Neural progenitor cell (in vitro differentiated cells): ENCODE measurements around the gene ZFAND5. TPM values are rescaled to one million over a fixed set of nuclear protein-coding genes. Genes with fewer than 3 reads are reported as not detected.

Source experiments
- DNase-seq: peaks from one replicate; pipeline ENCODE4 v3.0.0-alpha.2; 2016; ENCODE audit warnings: low spot score
- H2AFZ ChIP-seq: fragments of 200-600 bp; sonication (generic); replicated peaks from 2 replicates; pipeline ENCODE4 v1.6.1; 2016; ENCODE audit warnings: antibody characterized with exemption
- H3F3A ChIP-seq: fragments of 200-600 bp; sonication (generic); 2 replicates; pipeline ENCODE4 v1.6.1; 2016; ENCODE audit warnings: antibody characterized with exemption, low read depth
- H3K27ac ChIP-seq: fragments of 200-600 bp; sonication (generic); 2 replicates; pipeline ENCODE4 v1.5.1; 2016; ENCODE audit warnings: mild to moderate bottlenecking
- H3K27me3 ChIP-seq: fragments of 200-600 bp; sonication (generic); 2 replicates; pipeline ENCODE4 v1.6.1; 2016; ENCODE audit warnings: mild to moderate bottlenecking, moderate library complexity
- H3K36me3 ChIP-seq: fragments of 200-600 bp; sonication (generic); 2 replicates; pipeline ENCODE4 v1.5.1; 2016
- H3K4me1 ChIP-seq: fragments of 200-600 bp; sonication (generic); 2 replicates; pipeline ENCODE4 v1.6.1; 2016; ENCODE audit warnings: mixed run types
- H3K4me2 ChIP-seq: fragments of 200-600 bp; sonication (generic); 2 replicates; pipeline ENCODE4 v1.6.1; 2016
- H3K4me3 ChIP-seq: fragments of 200-600 bp; sonication (generic); 2 replicates; pipeline ENCODE4 v1.5.1; 2016
- H3K79me2 ChIP-seq: fragments of 200-600 bp; sonication (generic); 2 replicates; pipeline ENCODE4 v1.6.1; 2016; ENCODE audit warnings: low read depth
- H3K9ac ChIP-seq: fragments of 200-600 bp; sonication (generic); 2 replicates; pipeline ENCODE4 v1.6.1; 2016
- H3K9me3 ChIP-seq: fragments of 200-600 bp; sonication (generic); 2 replicates; pipeline ENCODE4 v1.5.1; 2016; ENCODE audit warnings: low read depth
- H4K20me1 ChIP-seq: fragments of 200-600 bp; sonication (generic); 2 replicates; pipeline ENCODE4 v1.6.1; 2016; ENCODE audit warnings: low read depth
- H3K27ac Mint-ChIP-seq: 3 replicates; pipeline ENCODE4 v1.8.0; 2021; ENCODE audit warnings: mixed read lengths
- H3K27me3 Mint-ChIP-seq: 2 replicates; pipeline ENCODE4 v1.8.0; 2022; ENCODE audit warnings: low read depth, mild to moderate bottlenecking, inconsistent platforms, moderate library complexity, mixed read lengths; ENCODE audit not compliant: insufficient read depth
- H3K36me3 Mint-ChIP-seq: 3 replicates; pipeline ENCODE4 v1.8.0; 2021; ENCODE audit warnings: mixed read lengths
- H3K4me1 Mint-ChIP-seq: 3 replicates; pipeline ENCODE4 v1.8.0; 2021; ENCODE audit warnings: mixed read lengths
- H3K4me3 Mint-ChIP-seq: 3 replicates; pipeline ENCODE4 v1.8.0; 2021; ENCODE audit warnings: mild to moderate bottlenecking, moderate library complexity, mixed read lengths
- H3K9me3 Mint-ChIP-seq: 3 replicates; pipeline ENCODE4 v1.8.0; 2020; ENCODE audit warnings: mixed read lengths
- EZH2 ChIP-seq: fragments of 200-600 bp; sonication (generic); IDR thresholded peaks from 2 replicates; pipeline ENCODE4 v1.6.1; 2017; ENCODE audit warnings: antibody characterized with exemption, mild to moderate bottlenecking, moderate library complexity
- EZH2phosphoT487 ChIP-seq: fragments of 200-600 bp; sonication (generic); IDR thresholded peaks from 2 replicates; pipeline ENCODE4 v1.6.1; 2017; ENCODE audit warnings: antibody characterized with exemption
- total RNA-seq: library from RNA; depleted of rRNA; stranded (reverse); fragments of >200 nt; gene quantifications from 2 replicates; pipeline ENCODE4 v1.2.3, GENCODE V29; 2015; ENCODE audit warnings: low replicate concordance
- TF ChIP-seq, protein P1 (sequence below): fragments of 200-600 bp; sonication (generic); IDR thresholded peaks from 2 replicates; pipeline ENCODE4 v1.5.1; 2017; ENCODE audit warnings: antibody characterized with exemption, mild to moderate bottlenecking

ZFAND5 gene
- total RNA-seq, 1 donor from 2014 or later, result 162 TPM

DNA sequence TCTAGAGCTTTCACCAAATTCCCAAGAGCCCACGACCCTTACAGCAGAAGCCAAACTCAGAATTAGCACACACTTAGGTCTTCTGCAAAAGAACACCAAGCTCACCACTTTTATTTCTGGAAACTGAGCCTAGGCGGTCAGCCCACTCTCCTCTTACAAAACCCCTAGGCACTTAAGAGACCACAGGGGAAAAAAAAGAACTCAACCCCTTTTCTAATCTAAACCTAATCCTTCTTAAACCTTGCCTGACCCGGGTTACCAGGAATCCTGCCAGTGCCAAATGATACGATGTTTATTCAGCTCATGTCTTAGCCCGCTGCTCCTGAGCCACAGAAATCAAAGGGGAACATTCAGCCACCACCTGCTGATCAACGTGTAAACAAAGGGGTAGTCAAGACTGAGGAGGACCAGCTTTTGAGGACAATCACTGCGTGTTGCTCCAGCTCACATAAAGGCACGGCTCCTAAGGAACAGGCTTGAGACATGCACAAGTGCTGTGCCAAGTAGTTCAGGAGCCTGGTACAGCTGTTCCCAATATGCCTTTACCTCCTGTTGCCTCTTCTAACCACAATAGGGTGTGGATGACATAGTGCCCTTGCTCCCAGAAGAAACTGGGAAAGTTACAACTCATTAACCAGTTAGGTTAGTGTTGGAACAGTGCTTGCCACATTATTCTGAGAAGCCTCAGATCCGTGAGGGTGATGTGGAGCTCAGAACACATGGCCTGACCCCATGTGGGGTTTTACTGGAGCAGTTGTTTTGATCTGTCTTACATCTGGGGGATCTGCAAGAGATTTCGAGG lies 49.3 kb downstream of the ZFAND5 start:
- Histone ChIP-seq H3K9ac (no peak overlapping the region), H3F3A (peaks cover 19% of the 10 kb centered on the region), H3K27ac (no peak overlapping the region), H3K27me3 (no peaks in the 10 kb centered on the region), H3K36me3 (no peaks in the 10 kb centered on the region), H4K20me1 (peaks cover 5% of the 10 kb centered on the region), H3K4me2 (peak overlapping the region; percentile 65), H3K9me3 (no peaks in the 10 kb centered on the region), H2AFZ (no peak overlapping the region), H3K4me3 (no peak overlapping the region), H3K79me2 (no peaks in the 10 kb centered on the region), H3K4me1 (peaks cover 20% of the 10 kb centered on the region)
- Mint-ChIP-seq H3K4me3 (peak overlapping the region; percentile 8), H3K4me1 (peaks cover 26% of the 10 kb centered on the region), H3K9me3 (no peaks in the 10 kb centered on the region), H3K36me3 (no peaks in the 10 kb centered on the region), H3K27ac (peak overlapping the region; percentile 86), H3K27me3 (peaks cover 4% of the 10 kb centered on the region)
- peak; percentile 44 for TF ChIP-seq EZH2phosphoT487
- TF ChIP-seq EZH2, result no peak
- peak; percentile 82 for DNase-seq

DNA sequence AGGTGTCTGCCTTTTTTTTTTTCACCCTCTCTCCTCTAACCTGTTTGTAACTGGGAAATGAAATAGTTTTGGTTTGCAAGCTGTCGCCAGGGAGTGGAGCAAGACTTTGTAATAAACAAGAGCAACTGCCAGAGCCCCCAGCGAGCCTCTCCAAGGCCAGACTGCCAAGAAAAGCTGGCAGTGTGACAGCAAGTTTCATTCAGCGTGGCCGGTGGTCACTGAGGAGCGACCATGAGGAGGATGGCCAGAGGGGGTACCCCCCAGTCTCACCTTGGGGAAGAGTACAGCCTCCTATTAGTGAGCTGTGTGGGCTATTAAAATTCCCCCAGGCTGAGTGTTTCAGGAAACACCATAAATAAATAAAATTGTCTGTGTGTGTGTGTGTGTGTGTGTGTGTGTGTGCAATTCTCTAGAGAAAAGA lies 49.9 kb downstream of the ZFAND5 start:
- Mint-ChIP-seq H3K4me1 (peaks cover 26% of the 10 kb centered on the region), H3K27ac (peak overlapping the region; percentile 86), H3K4me3 (peak overlapping the region; percentile 30), H3K27me3 (peaks cover 4% of the 10 kb centered on the region), H3K9me3 (no peaks in the 10 kb centered on the region), H3K36me3 (no peaks in the 10 kb centered on the region)
- Histone ChIP-seq H3K36me3 (no peaks in the 10 kb centered on the region), H3K27me3 (no peaks in the 10 kb centered on the region), H3K4me1 (peaks cover 20% of the 10 kb centered on the region), H3K4me2 (peak overlapping the region; percentile 65), H3F3A (peaks cover 19% of the 10 kb centered on the region), H3K4me3 (no peak overlapping the region), H4K20me1 (peaks cover 5% of the 10 kb centered on the region), H3K9ac (no peak overlapping the region), H3K79me2 (no peaks in the 10 kb centered on the region), H3K27ac (no peak overlapping the region), H2AFZ (no peak overlapping the region), H3K9me3 (no peaks in the 10 kb centered on the region)
- TF ChIP-seq, protein P1, sequence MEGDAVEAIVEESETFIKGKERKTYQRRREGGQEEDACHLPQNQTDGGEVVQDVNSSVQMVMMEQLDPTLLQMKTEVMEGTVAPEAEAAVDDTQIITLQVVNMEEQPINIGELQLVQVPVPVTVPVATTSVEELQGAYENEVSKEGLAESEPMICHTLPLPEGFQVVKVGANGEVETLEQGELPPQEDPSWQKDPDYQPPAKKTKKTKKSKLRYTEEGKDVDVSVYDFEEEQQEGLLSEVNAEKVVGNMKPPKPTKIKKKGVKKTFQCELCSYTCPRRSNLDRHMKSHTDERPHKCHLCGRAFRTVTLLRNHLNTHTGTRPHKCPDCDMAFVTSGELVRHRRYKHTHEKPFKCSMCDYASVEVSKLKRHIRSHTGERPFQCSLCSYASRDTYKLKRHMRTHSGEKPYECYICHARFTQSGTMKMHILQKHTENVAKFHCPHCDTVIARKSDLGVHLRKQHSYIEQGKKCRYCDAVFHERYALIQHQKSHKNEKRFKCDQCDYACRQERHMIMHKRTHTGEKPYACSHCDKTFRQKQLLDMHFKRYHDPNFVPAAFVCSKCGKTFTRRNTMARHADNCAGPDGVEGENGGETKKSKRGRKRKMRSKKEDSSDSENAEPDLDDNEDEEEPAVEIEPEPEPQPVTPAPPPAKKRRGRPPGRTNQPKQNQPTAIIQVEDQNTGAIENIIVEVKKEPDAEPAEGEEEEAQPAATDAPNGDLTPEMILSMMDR, result no peak
- no peak for TF ChIP-seq EZH2phosphoT487
- no peak for TF ChIP-seq EZH2
- peak; percentile 9 for DNase-seq

DNA sequence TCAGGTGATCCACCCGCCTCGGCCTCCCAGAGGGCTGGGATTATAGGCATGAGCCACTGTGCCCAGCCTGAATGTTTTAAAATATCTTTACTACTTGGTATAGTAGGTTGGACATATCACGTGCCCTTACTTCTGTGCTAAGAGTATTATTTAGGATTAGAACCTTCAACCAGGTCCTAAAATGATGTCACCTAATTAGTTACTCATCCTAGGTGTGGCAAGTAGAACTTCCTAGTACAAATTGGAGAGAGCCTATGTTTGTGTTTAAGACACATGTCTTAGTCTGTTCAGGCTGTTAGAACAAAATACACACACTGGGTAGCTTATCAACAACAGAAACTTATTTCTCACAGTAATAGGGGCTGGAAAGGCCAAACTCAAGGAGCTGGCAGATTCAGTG lies 51.5 kb downstream of the ZFAND5 start:
- TF ChIP-seq, protein P1, result no peak
- TF ChIP-seq EZH2phosphoT487 (no peak), EZH2 (no peak)
- Mint-ChIP-seq H3K4me3 (no peak overlapping the region), H3K27me3 (peaks cover 4% of the 10 kb centered on the region), H3K27ac (no peak overlapping the region), H3K36me3 (no peaks in the 10 kb centered on the region), H3K4me1 (peaks cover 26% of the 10 kb centered on the region), H3K9me3 (no peaks in the 10 kb centered on the region)
- H3K27ac ChIP-seq, result no peak overlapping the region
- peaks cover 5% of the 10 kb centered on the region for H4K20me1 ChIP-seq
- no peaks in the 10 kb centered on the region for H3K36me3 ChIP-seq
- H3K9me3 ChIP-seq, result no peaks in the 10 kb centered on the region
- H3K4me3 ChIP-seq, result no peak overlapping the region
- H3F3A ChIP-seq, result peaks cover 19% of the 10 kb centered on the region
- H3K9ac ChIP-seq, result no peak overlapping the region
- no peaks in the 10 kb centered on the region for H3K27me3 ChIP-seq
- no peak for DNase-seq
- peaks cover 20% of the 10 kb centered on the region for H3K4me1 ChIP-seq
- no peaks in the 10 kb centered on the region for H3K79me2 ChIP-seq
- no peak overlapping the region for H3K4me2 ChIP-seq
- no peak overlapping the region for H2AFZ ChIP-seq

DNA sequence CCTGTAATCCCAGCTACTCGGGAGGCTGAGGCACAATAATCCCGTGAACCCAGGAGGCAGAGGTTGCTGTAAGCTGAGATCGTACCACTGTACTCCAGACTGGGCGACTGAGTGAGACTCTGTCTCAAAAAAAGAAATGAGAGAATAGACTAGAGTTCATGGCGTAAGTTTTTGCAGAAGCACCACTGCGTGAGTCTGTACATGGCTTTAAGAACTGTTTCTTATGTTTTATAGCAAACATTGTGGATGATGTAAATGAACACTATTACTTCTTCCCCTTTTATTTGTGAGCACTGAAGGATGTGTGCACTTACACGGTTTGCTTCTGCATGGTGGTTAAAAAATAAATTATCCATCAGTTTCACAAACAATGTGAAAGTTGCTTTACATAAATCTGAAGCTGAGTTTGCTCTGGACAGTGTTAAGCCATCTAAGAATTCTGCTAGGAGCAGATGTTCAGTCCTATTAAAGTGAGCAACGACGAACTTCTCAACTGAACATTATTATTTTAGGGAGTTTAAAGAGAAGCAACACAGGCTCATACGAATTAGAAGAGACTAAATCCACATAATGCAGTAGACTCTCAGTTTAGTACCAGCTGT lies 52.5 kb downstream of the ZFAND5 start:
- H3K27me3 ChIP-seq, result no peaks in the 10 kb centered on the region
- no peak overlapping the region for H3K4me3 Mint-ChIP-seq
- H3K36me3 ChIP-seq, result no peaks in the 10 kb centered on the region
- H3K36me3 Mint-ChIP-seq, result no peaks in the 10 kb centered on the region
- H3K27ac ChIP-seq, result no peak overlapping the region
- peaks cover 4% of the 10 kb centered on the region for H3K27me3 Mint-ChIP-seq
- peaks cover 20% of the 10 kb centered on the region for H3K4me1 ChIP-seq
- H2AFZ ChIP-seq, result no peak overlapping the region
- H3K4me1 Mint-ChIP-seq, result peaks cover 26% of the 10 kb centered on the region
- H3K4me3 ChIP-seq, result no peak overlapping the region
- no peak for TF ChIP-seq EZH2
- TF ChIP-seq, protein P1, result no peak
- no peak for TF ChIP-seq EZH2phosphoT487
- no peak for DNase-seq
- H3K9me3 Mint-ChIP-seq, result no peaks in the 10 kb centered on the region
- no peak overlapping the region for H3K27ac Mint-ChIP-seq
- peaks cover 5% of the 10 kb centered on the region for H4K20me1 ChIP-seq
- peaks cover 19% of the 10 kb centered on the region for H3F3A ChIP-seq
- no peaks in the 10 kb centered on the region for H3K79me2 ChIP-seq
- H3K9ac ChIP-seq, result no peak overlapping the region
- no peak overlapping the region for H3K4me2 ChIP-seq
- H3K9me3 ChIP-seq, result no peaks in the 10 kb centered on the region
